GM18861 (cell line): ENCODE results near the gene SAE1.
"Not testable (repeated sequence)": the region's sequence is repeated elsewhere in the genome, so short reads cannot be mapped to it uniquely, and the experiment has no call there.

Experiments
- ATAC-seq: cut with Tn5 transposase; IDR thresholded peaks from one replicate; pipeline ENCODE4 v1.9.1; 2021; ENCODE audit not compliant: unreplicated experiment

Gene SAE1

GRCh38 chr19:47232422-47233211 is 102.0 kb downstream of the SAE1 start:
- no peak for ATAC-seq

GRCh38 chr19:47236072-47236675 is 105.5 kb downstream of the SAE1 start:
- ATAC-seq, result no peak

DNA sequence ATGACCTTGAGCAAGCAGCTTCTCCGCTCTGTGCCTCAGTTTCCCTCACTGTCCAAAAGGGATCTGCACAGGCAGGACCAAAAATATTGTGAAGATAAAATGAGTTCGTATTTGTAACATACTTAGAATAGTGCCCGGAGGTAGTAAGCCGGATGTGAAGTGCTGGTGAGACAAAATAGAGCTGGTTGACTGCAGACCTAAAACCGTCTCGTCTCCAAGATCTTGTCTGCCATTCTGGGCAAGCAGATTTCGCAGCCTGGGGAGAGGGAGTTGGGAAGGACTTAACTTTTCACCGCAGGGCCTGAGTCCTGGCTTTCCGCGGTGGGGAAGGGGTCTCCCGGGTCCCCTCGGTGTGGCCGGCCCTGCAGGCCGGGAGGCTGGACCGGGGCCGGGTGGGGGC is 108.5 kb downstream of the SAE1 start:
- ATAC-seq, result no peak

GRCh38 chr19:47239610-47240296 is 109.1 kb downstream of the SAE1 start:
- ATAC-seq, result no peak

DNA sequence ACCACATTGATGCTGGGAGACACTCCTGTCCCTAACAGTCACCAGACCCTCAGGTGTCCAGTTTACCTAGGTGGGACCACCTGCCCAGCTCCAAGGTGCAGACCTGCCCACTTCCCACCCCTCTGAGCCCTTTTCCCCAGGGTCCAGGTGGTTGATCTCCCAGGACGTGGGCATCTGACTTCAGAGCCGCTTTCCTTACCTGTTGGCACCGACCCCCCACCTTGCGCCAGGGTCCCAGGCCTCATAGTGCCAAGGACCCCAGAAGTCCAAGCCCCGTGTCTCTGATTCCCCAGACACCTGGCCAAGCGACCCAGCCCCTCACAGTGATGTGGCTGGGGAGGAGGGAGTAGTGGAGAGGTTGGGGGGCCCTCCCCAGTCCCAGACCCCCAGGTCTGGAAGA is 109.9 kb downstream of the SAE1 start:
- ATAC-seq, result no peak

GRCh38 chr19:47240996-47241918 is 110.6 kb downstream of the SAE1 start:
- no peak for ATAC-seq

DNA sequence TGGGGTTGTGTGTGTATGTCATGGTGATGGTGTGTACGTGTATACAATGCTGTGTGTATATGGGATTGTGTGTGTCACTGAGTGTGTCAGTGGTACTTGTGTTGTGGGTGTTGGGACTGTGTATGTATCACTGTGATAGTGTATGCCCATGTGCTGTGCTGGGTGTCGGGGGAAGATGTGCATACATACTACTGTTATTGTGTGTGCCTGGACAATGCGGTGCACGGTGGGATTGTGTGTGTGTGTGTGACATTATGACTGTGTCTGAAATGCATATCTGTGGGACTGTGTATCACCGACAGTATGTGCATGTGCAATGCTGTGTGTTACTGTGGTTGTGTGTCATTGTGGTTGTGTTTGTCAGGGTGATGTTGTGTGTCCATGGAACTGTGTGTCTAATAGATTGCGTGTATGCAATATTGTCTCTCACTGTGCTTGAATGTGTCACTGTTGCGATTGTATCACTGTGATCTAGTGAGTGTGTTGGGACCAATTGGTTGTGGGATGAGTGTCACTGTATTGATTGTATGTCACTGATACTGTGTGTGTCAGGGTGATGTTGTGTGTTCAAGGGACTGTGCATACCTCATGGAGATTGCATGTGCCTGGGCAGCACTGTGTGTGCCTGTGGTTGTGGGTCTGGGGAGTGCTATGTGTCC is 111.4 kb downstream of the SAE1 start:
- no peak for ATAC-seq

GRCh38 chr19:47243364-47243775 is 112.7 kb downstream of the SAE1 start:
- ATAC-seq, result no peak

- ATAC-seq, result peak; percentile 67
Observed at GRCh38 chr19:47243776-47244547, 113.3 kb downstream of the SAE1 start.

DNA sequence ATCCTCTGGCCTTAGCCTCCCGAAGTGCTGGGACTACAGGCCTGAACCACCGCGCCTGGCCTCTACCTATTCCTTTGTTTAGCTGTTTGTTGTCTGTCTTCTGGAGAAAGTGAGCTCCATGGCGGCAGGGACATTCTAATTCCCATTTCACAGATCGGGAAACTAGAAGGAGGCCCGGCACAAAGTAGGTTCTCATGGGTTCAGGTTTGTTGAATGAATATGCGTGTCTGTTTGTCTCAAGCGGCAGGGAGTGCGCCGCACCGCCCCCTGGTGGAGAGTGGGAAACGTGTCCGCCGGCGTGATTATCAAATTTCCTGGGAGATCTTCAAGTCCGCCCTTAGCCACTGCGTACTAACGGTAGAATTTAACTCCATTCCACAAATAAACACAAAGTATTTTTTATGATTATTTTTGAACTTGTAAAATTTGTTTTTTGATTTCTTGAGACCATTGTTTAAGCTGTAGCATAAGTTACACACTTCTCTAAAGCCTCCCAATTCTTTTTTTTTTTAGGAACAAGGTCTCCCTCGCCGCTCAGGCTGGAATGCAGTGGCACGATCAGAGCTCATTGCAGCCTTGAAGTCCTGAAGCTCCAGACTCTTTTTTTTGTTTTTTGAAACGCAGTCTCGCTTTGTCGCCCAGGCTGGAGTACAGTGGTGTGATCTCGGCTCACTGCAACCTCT is 116.8 kb downstream of the SAE1 start:
- no peak for ATAC-seq

DNA sequence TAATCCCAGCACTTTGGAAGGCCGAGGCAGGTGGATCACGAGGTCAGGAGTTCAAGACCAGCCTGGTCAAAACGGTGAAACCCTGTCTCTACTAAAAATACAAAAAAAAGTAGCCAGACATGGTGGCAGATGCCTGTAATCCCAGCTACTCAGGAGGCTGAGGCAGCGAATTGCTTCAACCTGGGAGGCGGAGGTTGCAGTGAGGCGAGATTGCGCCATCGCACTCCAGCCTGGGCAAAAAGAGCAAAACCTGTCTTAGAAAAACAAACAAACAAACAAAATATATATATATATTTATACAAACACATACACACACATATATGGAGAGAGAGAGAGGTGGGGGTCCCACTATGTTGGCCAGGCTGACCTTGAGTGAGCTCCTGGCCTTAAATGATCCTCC is 122.4 kb downstream of the SAE1 start:
- not testable (repeated sequence) for ATAC-seq

DNA sequence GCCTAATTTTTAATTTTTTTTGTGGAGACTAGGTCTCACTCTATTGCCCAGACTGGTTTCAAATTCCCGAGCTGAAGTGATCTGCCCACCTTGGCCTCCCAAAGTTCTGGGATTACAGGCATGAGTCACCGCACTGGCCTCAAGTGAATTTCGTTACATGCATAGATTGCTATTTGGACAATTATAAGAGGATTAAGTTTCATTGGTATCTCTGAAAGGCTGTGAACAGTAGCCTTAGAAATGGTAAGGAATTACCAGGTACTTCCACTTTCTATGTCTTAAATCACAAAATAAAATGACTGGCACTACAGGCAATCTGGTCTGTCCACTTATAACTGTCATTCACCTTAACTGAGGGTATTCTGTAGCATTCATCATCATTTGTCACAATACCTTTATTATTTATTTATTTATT is 122.8 kb downstream of the SAE1 start:
- no peak for ATAC-seq

- no peak for ATAC-seq
Observed at GRCh38 chr19:47253970-47254369, 123.3 kb downstream of the SAE1 start.

DNA sequence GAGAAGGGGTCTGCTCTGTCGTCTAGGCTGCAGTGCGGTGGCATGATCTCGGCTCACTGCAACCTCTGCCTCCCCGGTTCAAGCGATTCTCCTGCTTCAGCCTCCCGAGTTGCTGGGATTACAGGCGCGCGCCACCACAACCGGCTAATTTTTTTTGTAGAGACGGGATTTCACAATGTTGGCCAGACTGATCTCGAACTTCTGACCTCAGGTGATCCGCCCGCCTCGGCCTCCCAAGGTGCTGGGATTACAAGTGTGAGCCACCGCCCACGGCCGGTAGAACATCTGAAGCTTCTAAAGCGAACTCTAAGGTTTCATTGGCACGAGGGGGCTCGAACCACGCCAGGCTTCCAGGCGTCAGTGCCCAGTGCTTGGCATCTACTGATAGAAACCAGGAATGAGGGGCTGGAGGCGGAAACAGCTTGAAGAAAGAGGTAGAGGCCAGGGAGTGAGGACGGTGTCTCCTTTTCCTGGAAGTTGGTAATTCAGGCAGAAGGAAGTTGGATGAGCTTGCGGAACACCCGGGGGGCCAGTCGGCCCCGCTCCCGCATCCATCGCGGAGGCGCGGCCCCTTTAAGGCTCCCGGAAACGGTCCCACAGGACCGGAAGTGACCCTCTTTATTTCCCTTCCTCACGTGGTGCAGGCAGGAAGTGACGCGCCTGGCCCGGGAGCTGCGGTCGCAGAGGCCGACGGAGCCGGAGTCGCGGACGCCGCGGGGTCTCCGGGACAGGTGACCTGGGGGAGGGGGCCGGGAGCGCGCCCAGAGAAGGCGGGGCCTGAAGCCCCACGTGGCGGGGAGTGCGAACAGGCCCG is 125.5 kb downstream of the SAE1 start, which contains the start of gene CCDC9:
Gene CCDC9 (plus strand): TSS at position 647 of the 814 bp plus-strand sequence. CDS start 1,876 bp downstream, outside the sequence.
- ATAC-seq, result peak; percentile 47

DNA sequence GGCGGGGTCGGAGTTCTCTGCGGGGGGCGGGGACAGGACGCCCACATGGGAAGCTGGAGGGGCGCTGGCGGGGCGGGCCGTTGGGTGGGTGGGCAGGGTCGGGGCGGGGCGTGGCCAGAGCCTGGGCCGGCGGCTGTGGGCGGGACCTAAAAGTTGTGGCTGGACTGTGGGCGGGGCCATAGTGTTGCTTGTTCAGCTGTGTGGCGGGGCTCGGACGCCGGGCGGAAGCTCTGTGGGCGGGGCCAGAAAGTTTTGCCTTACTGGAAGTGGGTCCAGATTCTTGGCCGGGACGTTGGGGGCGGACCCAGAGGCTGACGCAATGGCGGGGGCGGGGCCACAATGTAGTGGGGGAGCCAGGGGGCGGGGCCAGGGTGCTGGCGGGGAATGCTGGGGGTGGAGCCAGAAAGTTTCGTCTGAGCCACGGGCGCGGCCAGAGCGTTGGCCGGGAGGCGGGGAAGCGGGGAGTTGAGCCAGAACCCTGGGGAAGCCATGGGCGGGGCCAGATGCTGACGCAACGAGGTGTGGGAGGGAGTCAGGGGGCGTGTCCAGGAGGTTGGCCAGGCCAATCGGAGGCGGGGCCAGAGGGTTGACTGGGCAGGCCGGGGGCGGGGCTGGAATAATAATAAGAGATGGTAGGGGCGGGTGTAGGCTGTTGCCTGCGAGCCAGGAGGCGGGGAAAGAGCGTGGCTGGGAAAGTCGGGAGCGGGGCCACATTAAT is 126.2 kb downstream of the SAE1 start:
- ATAC-seq, result peak; percentile 54

GRCh38 chr19:47257411-47258169 is 127.0 kb downstream of the SAE1 start:
- no peak for ATAC-seq

DNA sequence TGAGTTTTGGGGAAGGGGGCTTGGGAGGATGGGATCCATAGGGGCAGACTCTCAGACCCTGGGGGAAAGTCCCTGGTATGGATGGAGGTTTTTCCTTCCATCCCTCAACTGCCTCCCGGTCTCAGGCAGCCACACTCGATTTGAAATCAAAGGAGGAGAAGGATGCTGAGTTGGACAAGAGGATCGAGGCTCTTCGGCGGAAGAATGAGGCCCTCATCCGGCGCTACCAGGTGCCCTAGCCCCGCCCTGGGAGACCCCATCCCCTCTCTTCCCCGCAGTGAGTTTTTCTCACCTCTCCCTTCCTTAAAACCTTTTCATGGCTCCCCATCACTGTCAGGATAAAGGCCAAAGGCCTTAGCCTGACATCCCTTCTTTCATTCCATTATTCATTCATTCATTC is 127.8 kb downstream of the SAE1 start:
- ATAC-seq, result no peak
